ENCODE measurements around the gene DISC1.
"Not testable (repeated sequence)": the region's sequence is repeated elsewhere in the genome, so short reads cannot be mapped to it uniquely, and the experiment has no call there.

DNA sequence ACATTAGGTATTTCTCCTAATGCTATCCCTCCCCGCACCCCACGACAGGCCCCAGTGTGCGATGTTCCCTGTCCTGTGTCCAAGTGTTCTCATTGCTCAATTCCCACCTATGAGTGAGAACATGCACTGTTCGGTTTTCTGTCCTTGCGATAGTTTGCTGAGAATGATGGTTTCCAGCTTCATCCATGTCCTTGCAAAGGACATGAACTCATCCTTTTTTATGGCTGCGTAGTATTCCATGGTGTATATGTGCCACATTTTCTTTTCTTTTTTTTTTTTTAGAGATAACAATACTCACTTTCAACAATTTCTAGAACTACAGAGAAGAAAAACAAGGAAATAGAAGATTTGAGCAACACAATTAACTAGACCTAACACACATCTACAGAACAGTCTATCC, 19.0 kb downstream of the DISC1 start:
- TF ChIP-seq CTCF, POLR2A (IDR thresholded peaks at IDR 0.05): not testable (repeated sequence)

Measured in vagina (tissue), 2 donors.